Measurements from ENCODE around the gene PPP1CC. TPM values are rescaled to one million over a fixed set of nuclear protein-coding genes. Genes with fewer than 3 reads are reported as not detected.

Gene PPP1CC
- polyA plus RNA-seq, 1 donor from 2014 or later: 188 TPM

- no peak overlapping the region for H3K9ac ChIP-seq (ENCODE audit: low read length)
- TF ChIP-seq RAD21 (conservative IDR thresholded peaks at IDR 0.05): no peak
- no peak for TF ChIP-seq POLR2AphosphoS5 (IDR thresholded peaks at IDR 0.05)
- TF ChIP-seq MXI1 (conservative IDR thresholded peaks at IDR 0.05; ENCODE audit: poor library complexity, severe bottlenecking): no peak
- no peak for TF ChIP-seq TAF1 (IDR thresholded peaks at IDR 0.05; ENCODE audit: low read depth)
- no peak for TF ChIP-seq CTCF (IDR thresholded peaks at IDR 0.05; ENCODE audit: poor library complexity, severe bottlenecking)
- TF ChIP-seq SMC3 (conservative IDR thresholded peaks at IDR 0.05; ENCODE audit: poor library complexity): no peak
- no peak for TF ChIP-seq EZH2 (IDR thresholded peaks at IDR 0.05; ENCODE audit: borderline replicate concordance, insufficient read depth, low read length, poor library complexity, severe bottlenecking)
- H3K79me2 ChIP-seq (replicated peaks; ENCODE audit: insufficient read depth, low read length): peaks cover 30% of the 10 kb centered on the region
- H3K4me3 ChIP-seq (ENCODE audit: low read length): no peak overlapping the region
- no peaks in the 10 kb centered on the region for H3K36me3 ChIP-seq (ENCODE audit: insufficient read depth, low read length)
- H3K27ac ChIP-seq (ENCODE audit: low read length): no peak overlapping the region
- H2AFZ ChIP-seq (ENCODE audit: low read depth, low read length): no peak overlapping the region
- H3K4me2 ChIP-seq (ENCODE audit: low read length): no peak overlapping the region
- H3K9me3 ChIP-seq (ENCODE audit: low read length): no peaks in the 10 kb centered on the region
- no peaks in the 10 kb centered on the region for H3K9me2 ChIP-seq (ENCODE audit: insufficient read depth, low read length)
- no peaks in the 10 kb centered on the region for H3K27me3 ChIP-seq (ENCODE audit: insufficient read depth, low read depth, low read length)
- peaks cover 4% of the 10 kb centered on the region for H4K20me1 ChIP-seq (ENCODE audit: insufficient read depth)
- no peaks in the 10 kb centered on the region for H3F3A ChIP-seq (ENCODE audit: insufficient read depth, low read length, poor library complexity, severe bottlenecking)
Measured at GRCh38 chr12:110728628-110729027, 14.1 kb downstream of the PPP1CC start.

DNA sequence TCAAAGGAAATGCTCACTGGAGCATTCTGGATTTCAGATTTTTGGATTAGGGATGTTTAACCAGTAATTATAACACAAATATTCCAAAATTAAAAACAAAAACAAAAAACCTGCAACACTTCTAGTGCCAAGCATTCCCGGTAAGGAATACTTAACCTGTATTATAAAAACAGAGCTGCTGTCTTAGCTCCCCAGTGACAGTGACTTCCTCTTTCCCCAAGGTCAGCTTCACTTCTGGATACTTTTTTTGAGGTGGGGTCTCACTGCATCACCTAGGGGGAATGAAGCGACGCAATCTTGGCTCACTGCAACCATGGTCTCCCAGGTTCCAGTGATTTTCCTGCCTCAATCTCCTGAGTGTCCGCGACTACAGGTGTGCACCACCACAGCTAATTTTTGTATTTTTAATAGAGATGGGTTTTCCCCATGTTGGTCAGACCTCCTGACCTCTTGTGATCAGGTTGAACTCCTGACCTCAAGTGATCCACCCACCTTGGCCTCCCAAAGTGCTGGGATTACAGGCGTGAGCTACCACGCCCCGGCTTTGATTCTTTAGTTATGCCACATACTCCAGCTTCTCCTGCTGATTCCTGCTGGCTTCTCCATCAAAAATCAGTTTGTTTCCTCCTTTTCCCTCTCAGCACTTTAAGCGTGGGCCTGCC lies 15.9 kb downstream of the PPP1CC start:
- no peaks in the 10 kb centered on the region for H4K20me1 ChIP-seq (ENCODE audit: insufficient read depth)
- no peaks in the 10 kb centered on the region for H3K9me3 ChIP-seq (ENCODE audit: low read length)
- H3K9ac ChIP-seq (ENCODE audit: low read length): no peak overlapping the region
- H3K27me3 ChIP-seq (ENCODE audit: insufficient read depth, low read depth, low read length): no peaks in the 10 kb centered on the region
- H3K9me2 ChIP-seq (ENCODE audit: insufficient read depth, low read length): no peaks in the 10 kb centered on the region
- no peak overlapping the region for H2AFZ ChIP-seq (ENCODE audit: low read depth, low read length)
- peaks cover 3% of the 10 kb centered on the region for H3K36me3 ChIP-seq (ENCODE audit: insufficient read depth, low read length)
- TF ChIP-seq SMC3 (conservative IDR thresholded peaks at IDR 0.05; ENCODE audit: poor library complexity): no peak
- TF ChIP-seq CTCF (IDR thresholded peaks at IDR 0.05; ENCODE audit: poor library complexity, severe bottlenecking): no peak
- TF ChIP-seq TAF1 (IDR thresholded peaks at IDR 0.05; ENCODE audit: low read depth): no peak
- TF ChIP-seq MXI1 (conservative IDR thresholded peaks at IDR 0.05; ENCODE audit: poor library complexity, severe bottlenecking): no peak
- no peak for TF ChIP-seq RAD21 (conservative IDR thresholded peaks at IDR 0.05)
- TF ChIP-seq, protein P1, sequence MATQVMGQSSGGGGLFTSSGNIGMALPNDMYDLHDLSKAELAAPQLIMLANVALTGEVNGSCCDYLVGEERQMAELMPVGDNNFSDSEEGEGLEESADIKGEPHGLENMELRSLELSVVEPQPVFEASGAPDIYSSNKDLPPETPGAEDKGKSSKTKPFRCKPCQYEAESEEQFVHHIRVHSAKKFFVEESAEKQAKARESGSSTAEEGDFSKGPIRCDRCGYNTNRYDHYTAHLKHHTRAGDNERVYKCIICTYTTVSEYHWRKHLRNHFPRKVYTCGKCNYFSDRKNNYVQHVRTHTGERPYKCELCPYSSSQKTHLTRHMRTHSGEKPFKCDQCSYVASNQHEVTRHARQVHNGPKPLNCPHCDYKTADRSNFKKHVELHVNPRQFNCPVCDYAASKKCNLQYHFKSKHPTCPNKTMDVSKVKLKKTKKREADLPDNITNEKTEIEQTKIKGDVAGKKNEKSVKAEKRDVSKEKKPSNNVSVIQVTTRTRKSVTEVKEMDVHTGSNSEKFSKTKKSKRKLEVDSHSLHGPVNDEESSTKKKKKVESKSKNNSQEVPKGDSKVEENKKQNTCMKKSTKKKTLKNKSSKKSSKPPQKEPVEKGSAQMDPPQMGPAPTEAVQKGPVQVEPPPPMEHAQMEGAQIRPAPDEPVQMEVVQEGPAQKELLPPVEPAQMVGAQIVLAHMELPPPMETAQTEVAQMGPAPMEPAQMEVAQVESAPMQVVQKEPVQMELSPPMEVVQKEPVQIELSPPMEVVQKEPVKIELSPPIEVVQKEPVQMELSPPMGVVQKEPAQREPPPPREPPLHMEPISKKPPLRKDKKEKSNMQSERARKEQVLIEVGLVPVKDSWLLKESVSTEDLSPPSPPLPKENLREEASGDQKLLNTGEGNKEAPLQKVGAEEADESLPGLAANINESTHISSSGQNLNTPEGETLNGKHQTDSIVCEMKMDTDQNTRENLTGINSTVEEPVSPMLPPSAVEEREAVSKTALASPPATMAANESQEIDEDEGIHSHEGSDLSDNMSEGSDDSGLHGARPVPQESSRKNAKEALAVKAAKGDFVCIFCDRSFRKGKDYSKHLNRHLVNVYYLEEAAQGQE (IDR thresholded peaks at IDR 0.05; ENCODE audit: borderline replicate concordance): no peak
- TF ChIP-seq EP300 (conservative IDR thresholded peaks at IDR 0.05; ENCODE audit: poor library complexity, severe bottlenecking): no peak
- TF ChIP-seq EZH2 (IDR thresholded peaks at IDR 0.05; ENCODE audit: borderline replicate concordance, insufficient read depth, low read length, poor library complexity, severe bottlenecking): no peak
- TF ChIP-seq POLR2AphosphoS5 (IDR thresholded peaks at IDR 0.05): no peak
- H3K79me2 ChIP-seq (replicated peaks; ENCODE audit: insufficient read depth, low read length): peaks cover 14% of the 10 kb centered on the region
- H3K4me2 ChIP-seq (ENCODE audit: low read length): no peak overlapping the region
- no peak overlapping the region for H3K4me3 ChIP-seq (ENCODE audit: low read length)
- no peak overlapping the region for H3K27ac ChIP-seq (ENCODE audit: low read length)
- no peaks in the 10 kb centered on the region for H3F3A ChIP-seq (ENCODE audit: insufficient read depth, low read length, poor library complexity, severe bottlenecking)

Data from neural cell (in vitro differentiated cells).